HG03045 (cell line): ENCODE data around the gene IGSF9.
A peak's percentile ranks its signal among the peaks of the same experiment; 100 is the strongest.
"Not testable (repeated sequence)": the region's sequence is repeated elsewhere in the genome, so short reads cannot be mapped to it uniquely, and the experiment has no call there.

Source experiments
- ATAC-seq: cut with Tn5 transposase; IDR thresholded peaks from one replicate; pipeline ENCODE4 v1.9.1; 2021; ENCODE audit warnings: mild to moderate bottlenecking, moderate library complexity; ENCODE audit not compliant: unreplicated experiment

The IGSF9 gene

GRCh38 chr1:159921700-159922504 lies 23.5 kb downstream of the IGSF9 start:
- ATAC-seq: peak; percentile 12

- peak; percentile 15 for ATAC-seq
Observed at GRCh38 chr1:159921251-159921650, 24.2 kb downstream of the IGSF9 start.

GRCh38 chr1:159920651-159921050 lies 24.8 kb downstream of the IGSF9 start:
- ATAC-seq: no peak

- no peak for ATAC-seq
Observed at GRCh38 chr1:159920202-159920601, 25.2 kb downstream of the IGSF9 start.

- no peak for ATAC-seq
Observed at GRCh38 chr1:159919236-159919865, 26.1 kb downstream of the IGSF9 start.

DNA sequence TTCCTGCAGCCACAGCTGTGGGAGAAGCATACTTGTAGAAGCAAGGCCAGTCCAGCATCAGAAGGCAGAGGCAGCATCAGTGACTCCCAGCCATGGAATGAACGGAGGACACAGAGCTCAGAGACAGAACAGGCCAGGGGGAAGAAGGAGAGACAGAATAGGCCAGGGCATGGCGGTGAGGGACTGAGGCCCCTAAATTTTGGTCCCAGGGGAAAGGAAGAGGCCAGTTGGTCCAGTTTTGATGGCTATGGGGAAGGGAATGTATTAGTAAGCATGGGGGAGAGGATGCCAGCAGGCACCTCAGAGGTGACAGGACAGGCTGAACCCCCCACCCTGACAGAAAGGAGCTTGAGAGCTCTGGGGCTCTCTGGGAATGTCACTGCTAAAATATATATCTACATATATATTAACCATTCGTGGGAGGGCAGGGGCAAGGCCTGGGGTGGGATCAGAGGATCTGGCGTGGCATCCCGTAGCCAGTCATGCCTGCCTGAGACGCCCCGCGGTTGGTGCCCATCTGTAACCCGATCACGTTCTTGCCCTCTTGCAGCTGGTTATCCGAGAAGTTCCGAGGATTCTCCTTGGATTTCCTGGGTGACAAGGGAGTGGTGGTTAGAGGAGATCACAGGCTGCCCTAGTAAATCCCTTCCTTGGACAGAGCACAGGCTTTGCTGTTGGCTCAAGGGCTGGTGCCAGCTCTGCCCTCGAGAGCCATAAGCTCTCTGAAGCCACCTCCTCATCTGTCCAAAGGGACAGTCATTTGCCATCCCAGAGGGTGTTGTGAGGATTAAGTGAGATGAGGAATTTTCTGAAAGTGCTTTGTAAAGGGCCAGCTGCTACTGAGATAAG lies 26.8 kb downstream of the IGSF9 start:
- ATAC-seq: no peak

DNA sequence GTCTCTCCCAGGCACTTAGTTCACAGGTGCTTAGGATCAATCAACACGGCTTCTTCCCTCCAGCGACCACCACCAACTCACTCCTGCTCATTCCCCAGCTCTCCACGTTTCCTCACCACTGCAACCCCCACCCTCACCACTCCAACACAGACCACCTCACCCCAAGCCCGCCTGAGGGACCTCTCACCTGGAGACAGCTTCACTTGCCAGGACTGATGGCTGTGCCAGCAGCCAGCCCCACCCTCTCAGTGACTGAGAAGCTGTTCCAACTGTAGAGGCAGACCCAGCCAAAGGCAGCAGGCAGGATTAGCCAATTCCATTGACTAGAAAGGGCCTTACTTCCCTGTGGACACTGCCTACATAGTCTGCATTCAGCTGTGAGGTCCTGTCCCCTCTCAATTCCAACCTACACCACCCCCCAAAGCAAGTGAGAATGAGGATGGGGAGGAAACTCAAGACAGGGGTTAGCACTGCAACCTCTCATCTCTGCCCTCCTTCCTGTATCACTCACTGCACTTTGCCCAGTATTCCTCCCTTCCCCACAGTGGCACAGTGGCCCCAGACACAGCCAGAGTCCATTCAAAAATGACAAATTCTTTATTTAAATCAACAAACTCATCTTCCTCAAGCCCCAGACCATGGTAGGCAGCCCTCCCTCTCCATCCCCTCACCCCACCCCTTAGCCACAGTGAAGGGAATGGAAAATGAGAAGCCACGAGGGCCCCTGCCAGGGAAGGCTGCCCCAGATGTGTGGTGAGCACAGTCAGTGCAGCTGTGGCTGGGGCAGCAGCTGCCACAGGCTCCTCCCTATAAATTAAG lies 27.7 kb downstream of the IGSF9 start:
- no peak for ATAC-seq

GRCh38 chr1:159916242-159917051 lies 29.0 kb downstream of the IGSF9 start:
- ATAC-seq: no peak

GRCh38 chr1:159915571-159916241 lies 29.7 kb downstream of the IGSF9 start:
- no peak for ATAC-seq

GRCh38 chr1:159914252-159915018 lies 31.0 kb downstream of the IGSF9 start:
- no peak for ATAC-seq

DNA sequence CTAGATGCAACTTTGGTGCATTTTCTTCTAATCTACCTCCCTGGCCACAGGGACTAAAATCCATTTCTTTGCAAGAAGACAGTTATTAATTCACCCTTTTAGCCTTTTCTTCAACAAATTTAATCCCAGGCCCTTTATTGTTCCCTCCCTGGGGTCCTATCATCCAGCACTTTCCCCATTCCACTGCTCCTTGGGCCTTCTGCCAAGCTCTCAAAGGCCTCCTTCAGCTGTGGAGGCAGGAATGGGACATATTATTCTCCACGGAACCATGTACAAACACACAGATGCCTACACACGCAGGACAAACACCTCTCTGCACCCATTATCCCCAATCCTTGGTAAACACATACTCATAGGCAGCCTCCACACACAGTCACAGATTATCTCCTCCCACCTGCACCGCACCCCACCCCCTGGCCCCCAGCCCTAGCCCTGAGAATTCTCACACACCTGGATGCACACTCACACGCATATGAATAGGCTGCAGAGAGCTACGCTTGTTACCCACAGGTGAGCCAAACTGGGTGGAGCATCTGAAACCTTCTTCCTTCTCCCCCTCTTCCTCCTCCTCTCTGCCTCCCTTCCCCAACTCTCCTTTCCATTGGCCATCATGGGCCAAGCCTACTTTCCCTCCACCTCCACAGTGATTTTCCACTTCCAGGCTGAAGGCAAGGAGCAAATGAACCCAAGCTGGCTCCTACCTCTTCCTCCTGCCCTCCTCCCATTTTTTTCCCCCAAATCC lies 31.8 kb downstream of the IGSF9 start:
- ATAC-seq: no peak

DNA sequence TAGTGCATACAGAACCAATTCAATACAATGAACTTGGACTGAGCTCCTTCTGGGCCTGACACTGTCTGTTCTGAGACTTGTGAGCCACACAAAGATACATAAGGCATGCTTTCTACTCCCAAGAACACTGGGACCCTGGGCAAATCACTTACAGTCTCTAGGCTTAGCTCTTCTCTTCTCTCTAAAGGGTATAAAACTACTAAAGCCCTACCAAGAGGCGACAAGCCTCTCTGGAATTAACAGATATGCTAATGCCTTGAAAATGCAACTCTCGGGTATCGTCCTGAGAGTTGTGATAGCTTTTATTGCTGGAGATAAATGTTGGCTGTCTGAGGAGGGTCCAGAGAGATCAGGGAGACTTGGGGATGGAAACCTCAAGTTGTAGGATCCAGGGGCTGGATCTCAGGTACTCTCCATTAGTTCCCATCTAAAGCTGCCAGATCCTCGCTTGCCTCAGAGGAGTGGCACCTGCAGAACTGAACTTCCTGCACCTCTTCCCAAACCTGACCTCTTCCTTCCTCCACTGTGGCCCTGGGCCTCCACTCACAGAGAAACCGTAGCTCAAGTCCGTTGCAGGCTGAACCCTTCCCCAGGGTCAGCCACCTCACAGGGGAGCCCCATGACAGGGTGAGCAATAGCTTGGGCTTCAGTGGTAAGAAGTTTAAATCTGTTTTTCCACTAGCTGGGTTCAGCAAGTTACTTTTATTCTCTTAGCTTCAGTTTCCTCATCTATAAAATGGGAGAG lies 33.9 kb downstream of the IGSF9 start:
- no peak for ATAC-seq

DNA sequence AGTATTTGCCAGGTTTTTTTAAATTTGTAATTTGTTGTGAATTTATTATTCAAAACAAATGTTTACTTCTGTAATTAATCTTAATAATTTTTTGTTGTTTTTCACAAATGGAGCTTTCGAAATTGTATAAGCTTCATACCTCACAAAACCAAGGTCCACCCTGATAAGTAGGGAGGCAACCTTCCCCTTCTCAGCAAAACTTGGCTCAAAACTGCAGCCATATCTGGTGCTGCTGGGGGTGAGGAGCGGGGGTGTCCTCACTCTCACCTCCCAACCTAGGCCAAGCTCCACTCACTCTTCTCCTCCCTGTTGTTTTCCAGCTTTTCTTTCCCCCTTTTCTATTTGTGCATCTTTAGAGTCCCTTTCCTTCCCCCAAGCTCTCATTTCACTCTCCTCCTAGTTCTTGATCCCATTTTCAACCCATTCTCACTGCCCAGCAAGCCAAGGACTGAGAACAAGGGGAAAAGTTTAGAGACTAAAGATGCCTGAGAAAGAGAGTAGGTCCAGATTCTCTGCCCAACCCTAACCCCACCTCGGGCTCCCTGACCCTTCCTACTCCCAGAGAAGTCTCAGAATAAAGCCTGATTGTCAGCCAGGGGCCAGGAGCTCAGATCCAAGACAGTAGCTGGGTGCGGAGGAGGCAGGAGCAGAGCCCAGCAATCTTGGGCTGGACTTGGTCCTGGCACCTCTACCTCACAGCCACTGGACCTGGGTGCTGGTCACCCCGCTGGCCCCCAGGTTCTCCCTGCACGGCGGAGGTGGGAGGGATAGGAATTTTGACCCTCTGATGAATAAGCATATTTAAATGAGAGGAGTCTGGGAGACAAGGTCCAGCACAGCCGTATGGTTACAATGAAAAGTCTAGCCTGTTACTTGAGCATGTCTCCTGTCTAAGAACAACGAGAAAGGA lies 37.1 kb downstream of the IGSF9 start:
- ATAC-seq: no peak

- no peak for ATAC-seq
Observed at GRCh38 chr1:159906960-159907359, 38.5 kb downstream of the IGSF9 start.

DNA sequence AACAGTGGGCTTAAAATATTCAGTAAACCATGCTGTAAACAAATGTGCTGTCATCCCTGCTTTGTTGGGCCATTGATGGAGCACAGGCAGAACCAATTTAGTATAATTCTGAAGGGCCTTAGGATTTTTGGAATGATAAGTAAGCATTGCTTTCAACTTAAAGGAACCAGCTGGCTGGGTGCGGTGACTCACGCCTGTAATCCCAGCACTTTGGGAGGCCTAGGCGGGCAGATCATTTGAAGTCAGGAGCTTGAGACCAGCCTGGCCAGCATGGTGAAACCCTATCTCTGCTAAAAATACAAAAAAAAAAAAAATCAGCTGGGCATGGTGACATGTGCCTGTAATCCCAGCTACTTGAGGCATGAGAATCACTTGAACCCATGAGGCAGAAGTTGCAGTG lies 41.4 kb downstream of the IGSF9 start:
- ATAC-seq: not testable (repeated sequence)

GRCh38 chr1:159902541-159902940 lies 42.9 kb downstream of the IGSF9 start:
- no peak for ATAC-seq
